ENCODE data around the gene DPEP1.
A peak's percentile ranks its signal among the peaks of the same experiment; 100 is the strongest.

DPEP1 gene

GRCh38 chr16:89573826-89574680 is 39.4 kb upstream of the DPEP1 start:
- Histone ChIP-seq H3K9ac (ENCODE audit: low read depth, low read length) (peak overlapping the region; percentile 68), H3K9me3 (ENCODE audit: control insufficient read depth, insufficient read depth, low read length) (no peaks in the 10 kb centered on the region), H3K36me3 (ENCODE audit: insufficient read depth, low read length) (0 out of 2 replicates have a peak, but pooled peaks cover under 1% of the 10 kb centered on the region), H3K4me1 (ENCODE audit: insufficient read depth, low read length) (peaks cover 10% of the 10 kb centered on the region; the same call in 1 of the 2 replicates)

GRCh38 chr16:89574681-89575246 is 38.7 kb upstream of the DPEP1 start:
- Histone ChIP-seq H3K9ac (ENCODE audit: low read depth, low read length) (peak overlapping the region; percentile 68), H3K9me3 (ENCODE audit: control insufficient read depth, insufficient read depth, low read length) (no peaks in the 10 kb centered on the region), H3K36me3 (ENCODE audit: insufficient read depth, low read length) (peaks cover 3% of the 10 kb centered on the region; the same call in 1 of the 2 replicates), H3K4me1 (ENCODE audit: insufficient read depth, low read length) (peaks cover 10% of the 10 kb centered on the region; the same call in 1 of the 2 replicates)

GRCh38 chr16:89575247-89576152 is 37.9 kb upstream of the DPEP1 start, which contains the start of gene CPNE7:
Gene CPNE7 (plus strand): TSS chr16:89575758. CDS start chr16:89575898, 140 bp downstream.
- H3K36me3 ChIP-seq (ENCODE audit: insufficient read depth, low read length), result peaks cover 3% of the 10 kb centered on the region; the same call in 1 of the 2 replicates
- H3K9ac ChIP-seq (ENCODE audit: low read depth, low read length), result peak within 1 kb of the TSS; percentile 68
- H3K9me3 ChIP-seq (ENCODE audit: control insufficient read depth, insufficient read depth, low read length), result no peaks in the 10 kb centered on the region
- H3K4me1 ChIP-seq (ENCODE audit: insufficient read depth, low read length), result peaks cover 10% of the 10 kb centered on the region; the same call in 1 of the 2 replicates

GRCh38 chr16:89576153-89577054 is 37.0 kb upstream of the DPEP1 start:
- Histone ChIP-seq H3K9me3 (ENCODE audit: control insufficient read depth, insufficient read depth, low read length) (no peaks in the 10 kb centered on the region), H3K9ac (ENCODE audit: low read depth, low read length) (peak overlapping the region; percentile 51; the same call in 1 of the 2 replicates), H3K4me1 (ENCODE audit: insufficient read depth, low read length) (peaks cover 10% of the 10 kb centered on the region; the same call in 1 of the 2 replicates), H3K36me3 (ENCODE audit: insufficient read depth, low read length) (peaks cover 3% of the 10 kb centered on the region; the same call in 1 of the 2 replicates)

- peaks cover 3% of the 10 kb centered on the region; the same call in 1 of the 2 replicates for H3K36me3 ChIP-seq (ENCODE audit: insufficient read depth, low read length)
- no peaks in the 10 kb centered on the region for H3K9me3 ChIP-seq (ENCODE audit: control insufficient read depth, insufficient read depth, low read length)
- H3K9ac ChIP-seq (ENCODE audit: low read depth, low read length), result peak overlapping the region; percentile 51; the same call in 1 of the 2 replicates
- H3K4me1 ChIP-seq (ENCODE audit: insufficient read depth, low read length), result peaks cover 10% of the 10 kb centered on the region; the same call in 1 of the 2 replicates
Observed at GRCh38 chr16:89577055-89577759, 36.2 kb upstream of the DPEP1 start.

- Histone ChIP-seq H3K9ac (ENCODE audit: low read depth, low read length) (no peak overlapping the region), H3K36me3 (ENCODE audit: insufficient read depth, low read length) (peaks cover 3% of the 10 kb centered on the region; the same call in 1 of the 2 replicates), H3K4me1 (ENCODE audit: insufficient read depth, low read length) (peaks cover 1% of the 10 kb centered on the region; the same call in 1 of the 2 replicates), H3K9me3 (ENCODE audit: control insufficient read depth, insufficient read depth, low read length) (no peaks in the 10 kb centered on the region)
Observed at GRCh38 chr16:89579351-89579750, 34.1 kb upstream of the DPEP1 start.

GRCh38 chr16:89581045-89581695 is 32.3 kb upstream of the DPEP1 start:
- H3K4me1 ChIP-seq (ENCODE audit: insufficient read depth, low read length), result no peaks in the 10 kb centered on the region; the same call in 1 of the 2 replicates
- no peaks in the 10 kb centered on the region for H3K9me3 ChIP-seq (ENCODE audit: control insufficient read depth, insufficient read depth, low read length)
- peaks cover 3% of the 10 kb centered on the region; the same call in 1 of the 2 replicates for H3K36me3 ChIP-seq (ENCODE audit: insufficient read depth, low read length)
- H3K9ac ChIP-seq (ENCODE audit: low read depth, low read length), result no peak overlapping the region

- Histone ChIP-seq H3K36me3 (ENCODE audit: insufficient read depth, low read length) (peaks cover 3% of the 10 kb centered on the region; the same call in 1 of the 2 replicates), H3K9me3 (ENCODE audit: control insufficient read depth, insufficient read depth, low read length) (no peaks in the 10 kb centered on the region), H3K9ac (ENCODE audit: low read depth, low read length) (no peak overlapping the region), H3K4me1 (ENCODE audit: insufficient read depth, low read length) (no peaks in the 10 kb centered on the region; the same call in 1 of the 2 replicates)
Observed at GRCh38 chr16:89581861-89582563, 31.4 kb upstream of the DPEP1 start.

GRCh38 chr16:89582614-89583196 is 30.7 kb upstream of the DPEP1 start:
- no peaks in the 10 kb centered on the region; the same call in 1 of the 2 replicates for H3K4me1 ChIP-seq (ENCODE audit: insufficient read depth, low read length)
- peaks cover 3% of the 10 kb centered on the region; the same call in 1 of the 2 replicates for H3K36me3 ChIP-seq (ENCODE audit: insufficient read depth, low read length)
- H3K9ac ChIP-seq (ENCODE audit: low read depth, low read length), result no peak overlapping the region
- no peaks in the 10 kb centered on the region for H3K9me3 ChIP-seq (ENCODE audit: control insufficient read depth, insufficient read depth, low read length)

- Histone ChIP-seq H3K9me3 (ENCODE audit: control insufficient read depth, insufficient read depth, low read length) (no peaks in the 10 kb centered on the region; the same call in 1 of the 2 replicates), H3K9ac (ENCODE audit: low read depth, low read length) (no peak overlapping the region), H3K36me3 (ENCODE audit: insufficient read depth, low read length) (peaks cover 3% of the 10 kb centered on the region; the same call in 1 of the 2 replicates)
Observed at GRCh38 chr16:89583197-89583894, 30.1 kb upstream of the DPEP1 start.

More at GRCh38 chr16:89583197-89583894, 30.1 kb upstream of the DPEP1 start:
- H3K4me1 ChIP-seq (ENCODE audit: insufficient read depth, low read length), result no peaks in the 10 kb centered on the region; the same call in 1 of the 2 replicates
